T1000 (cell line): ENCODE measurements around the gene CDC37L1.
A peak's percentile ranks its signal among the peaks of the same experiment; 100 is the strongest.
"Not testable (repeated sequence)": the region's sequence is repeated elsewhere in the genome, so short reads cannot be mapped to it uniquely, and the experiment has no call there.

ENCODE experiments used
- DNase-seq: peaks from one replicate; lab custom pipeline; 2025; ENCODE audit warnings: mixed read lengths; lab: John Stamatoyannopoulos, UW

The CDC37L1 gene

GRCh38 chr9:4679268-4680172 is at the start of gene CDC37L1:
CDC37L1 (plus strand) TSS chr9:4679569; CDS start chr9:4679768, 199 bp downstream.
- peak; percentile 73 for DNase-seq

- DNase-seq = no peak
Measured at GRCh38 chr9:4630836-4631235, 48.5 kb upstream of the CDC37L1 start.

DNA sequence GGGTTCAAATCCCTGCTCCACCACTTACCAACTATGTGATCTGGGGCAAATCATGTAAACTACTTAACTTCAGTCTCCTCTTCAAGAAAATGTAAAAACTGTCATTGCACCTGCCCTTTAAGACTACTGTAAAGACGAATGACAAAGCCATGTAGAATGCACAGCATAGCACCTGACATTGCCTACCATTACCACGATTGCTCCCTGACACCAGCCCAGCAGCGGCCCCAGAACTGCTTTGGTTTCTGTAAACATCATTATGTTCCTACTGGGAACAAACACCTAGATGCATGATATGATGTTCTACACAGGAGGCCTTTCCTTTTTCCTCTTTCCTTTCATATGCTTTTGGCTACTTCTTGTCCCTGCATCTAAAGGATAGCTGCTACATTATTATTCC is 40.4 kb upstream of the CDC37L1 start:
- no peak for DNase-seq

- DNase-seq = no peak
Measured at GRCh38 chr9:4639420-4639819, 39.9 kb upstream of the CDC37L1 start.

DNA sequence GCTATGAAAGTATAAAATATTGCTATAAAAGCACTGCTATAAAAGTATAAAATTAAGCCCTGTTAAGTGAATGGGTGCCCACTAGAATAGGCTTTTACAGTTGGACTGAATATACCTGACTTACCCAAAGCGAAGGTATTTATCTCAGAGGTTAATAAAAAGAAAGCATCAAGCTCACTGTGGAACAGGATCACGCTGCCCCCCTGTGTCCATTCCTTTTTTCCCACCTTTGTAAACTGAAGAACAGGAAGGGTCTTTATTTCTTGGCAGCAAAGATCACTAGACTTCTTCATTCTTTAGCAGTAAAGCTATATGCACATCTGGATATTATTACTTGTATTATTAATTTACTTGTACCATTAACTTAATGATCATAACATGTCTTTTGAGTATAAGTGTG is 39.3 kb upstream of the CDC37L1 start:
- DNase-seq = no peak

GRCh38 chr9:4642351-4642750 is 37.0 kb upstream of the CDC37L1 start:
- no peak for DNase-seq

- no peak for DNase-seq
Measured at GRCh38 chr9:4654084-4654483, 25.3 kb upstream of the CDC37L1 start.

- DNase-seq = no peak
Measured at GRCh38 chr9:4654538-4654937, 24.8 kb upstream of the CDC37L1 start.

- not testable (repeated sequence) for DNase-seq
Measured at GRCh38 chr9:4656196-4656595, 23.2 kb upstream of the CDC37L1 start.

GRCh38 chr9:4656621-4657020 is 22.7 kb upstream of the CDC37L1 start:
- DNase-seq = no peak

GRCh38 chr9:4657426-4658159 is 21.8 kb upstream of the CDC37L1 start:
- no peak for DNase-seq

GRCh38 chr9:4660665-4661064 is 18.7 kb upstream of the CDC37L1 start:
- not testable (repeated sequence) for DNase-seq

- DNase-seq = no peak
Measured at GRCh38 chr9:4661165-4661564, 18.2 kb upstream of the CDC37L1 start.

GRCh38 chr9:4661611-4662010 is 17.8 kb upstream of the CDC37L1 start:
- no peak for DNase-seq

DNA sequence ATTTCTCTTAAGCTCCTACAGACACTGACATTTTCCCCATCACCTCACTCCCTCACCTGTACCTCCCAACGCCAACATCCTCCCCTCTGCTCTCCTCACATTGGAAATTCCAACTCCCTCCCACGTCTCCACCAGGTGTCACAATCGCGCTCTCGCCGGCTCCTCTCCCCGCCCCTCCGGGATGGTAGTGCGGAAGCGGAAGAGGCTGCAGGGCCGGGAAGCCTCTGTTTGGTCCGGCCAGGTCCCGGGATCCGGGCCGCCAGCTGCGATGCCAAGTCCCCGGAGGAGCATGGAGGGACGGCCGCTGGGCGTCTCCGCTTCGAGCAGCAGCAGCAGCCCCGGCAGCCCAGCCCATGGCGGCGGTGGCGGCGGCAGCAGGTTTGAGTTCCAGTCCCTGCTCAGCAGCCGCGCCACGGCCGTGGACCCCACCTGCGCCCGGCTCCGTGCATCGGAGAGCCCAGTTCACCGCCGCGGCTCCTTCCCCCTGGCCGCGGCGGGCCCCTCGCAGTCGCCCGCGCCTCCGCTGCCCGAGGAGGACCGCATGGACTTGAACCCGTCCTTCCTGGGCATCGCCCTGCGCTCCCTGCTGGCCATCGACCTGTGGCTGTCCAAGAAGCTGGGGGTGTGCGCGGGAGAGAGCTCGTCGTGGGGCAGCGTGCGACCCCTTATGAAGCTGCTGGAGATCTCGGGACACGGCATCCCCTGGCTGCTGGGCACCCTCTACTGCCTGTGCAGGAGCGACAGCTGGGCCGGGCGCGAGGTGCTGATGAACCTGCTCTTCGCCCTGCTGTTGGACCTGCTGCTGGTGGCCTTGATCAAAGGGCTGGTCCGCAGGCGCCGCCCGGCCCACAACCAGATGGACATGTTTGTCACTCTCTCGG is 17.0 kb upstream of the CDC37L1 start, which contains the start of gene PLPP6:
Gene PLPP6, plus strand, starts transcription at position 187 of the 881 bp plus-strand sequence. Its CDS starts 82 bp downstream, at position 269.
- DNase-seq = peak; percentile 28

GRCh38 chr9:4662989-4663792 is 16.2 kb upstream of the CDC37L1 start:
- no peak for DNase-seq

- no peak for DNase-seq
Measured at GRCh38 chr9:4663956-4664355, 15.4 kb upstream of the CDC37L1 start.

DNA sequence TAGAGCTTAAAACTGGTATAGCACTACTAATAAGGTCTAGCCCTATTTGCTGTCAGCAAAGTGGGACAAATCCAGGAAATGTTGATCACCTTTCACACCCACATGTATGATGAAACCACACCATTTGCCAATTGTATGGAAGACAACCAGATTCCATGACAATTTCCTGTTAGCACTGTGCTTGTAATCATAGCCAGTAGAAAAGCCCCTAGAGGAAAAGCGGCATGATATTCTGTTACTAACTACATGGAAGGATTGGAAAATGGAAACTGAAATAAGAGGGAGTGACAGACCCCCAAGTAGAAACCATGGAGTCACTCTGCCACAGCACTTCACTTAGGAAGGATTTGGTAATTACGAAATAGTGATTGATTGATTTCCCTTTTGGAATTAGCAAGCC is 14.0 kb upstream of the CDC37L1 start:
- DNase-seq = no peak

GRCh38 chr9:4666042-4666699 is 13.2 kb upstream of the CDC37L1 start, which contains the start of gene SPATA6L:
SPATA6L (minus strand) TSS chr9:4666480; CDS start chr9:4666250, 230 bp downstream.
- no peak for DNase-seq

DNA sequence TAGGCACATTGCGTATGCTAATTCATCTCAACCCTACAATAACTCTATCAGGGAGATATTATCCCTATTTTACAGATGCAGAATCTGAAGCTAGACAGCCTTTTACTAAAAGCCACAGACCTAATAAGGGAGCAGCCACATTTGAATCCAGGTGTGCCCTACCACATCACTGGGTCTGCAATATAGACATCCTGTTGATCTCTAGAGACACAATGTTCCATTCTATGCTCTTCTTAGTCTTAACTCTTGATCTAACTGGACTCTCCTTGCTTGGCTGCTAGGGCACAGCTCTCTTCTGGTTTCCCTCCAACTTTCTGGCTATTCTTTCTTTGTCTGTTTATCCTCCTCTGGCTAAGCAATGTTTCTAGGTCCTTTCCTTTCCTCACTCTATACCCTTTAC is 11.7 kb upstream of the CDC37L1 start:
- DNase-seq = no peak
